Adrenal gland (tissue), 12 donors: ENCODE results near the gene RNF31. TPM values are rescaled to one million over a fixed set of nuclear protein-coding genes. Genes with fewer than 3 reads are reported as not detected.

ENCODE experiments used
- DNase-seq, 7 donors: peaks; one replicate each; pipeline ENCODE4 v3.0.0-alpha.2; 2019 to 2020
- H3K27ac ChIP-seq, 5 donors: fragments of 200-600 bp; sonication (generic) in 4 of 5; 1 replicate in 3 of 5; 2 replicates in 2 of 5; pipeline versions ENCODE4 v1.5.1 to v1.8.0; 2016 to 2020; ENCODE audit warnings: mild to moderate bottlenecking in 1 of 5
- H3K27me3 ChIP-seq: fragments of 200-600 bp; 2 replicates; pipeline ENCODE4 v1.8.0; 2021
- H3K36me3 ChIP-seq, 2 donors: fragments of 200-600 bp; replicated peaks in 1 of 2; 1 replicate in 1 of 2; 2 replicates in 1 of 2; pipeline versions ENCODE4 v1.5.1 to v1.8.0; 2018 to 2022
- H3K4me1 ChIP-seq, 2 donors: fragments of 200-600 bp; replicated peaks in 1 of 2; 1 replicate in 1 of 2; 2 replicates in 1 of 2; pipeline versions ENCODE4 v1.5.1 to v1.8.0; 2018 to 2021
- H3K4me3 ChIP-seq, 4 donors: fragments of 200-600 bp; sonication (generic) in 3 of 4; one replicate each; pipeline ENCODE4 v1.5.1; 2016 to 2018
- H3K9me3 ChIP-seq, 3 donors: fragments of 200-600 bp; sonication (generic) in 1 of 3; replicated peaks in 1 of 3; 1 replicate in 2 of 3; 2 replicates in 1 of 3; pipeline versions ENCODE4 v1.5.1 to v1.8.0; 2016 to 2021
- CTCF ChIP-seq, 6 experiments: fragments of 450-650 bp in 4 of 6; fragments of 200-600 bp in 2 of 6; sonication (generic) in 1 of 6; IDR thresholded peaks; 1 replicate in 5 of 6; 2 replicates in 1 of 6; pipeline versions ENCODE4 v1.5.1 to v1.8.0; 2016 to 2021; ENCODE audit warnings: antibody characterized with exemption in 6 of 6, mild to moderate bottlenecking in 2 of 6, moderate library complexity in 1 of 6
- POLR2A ChIP-seq, 2 donors: fragments of 450-650 bp; IDR thresholded peaks; one replicate each; pipeline ENCODE4 v1.6.1; 2017; ENCODE audit warnings: antibody characterized with exemption in 2 of 2, mild to moderate bottlenecking in 2 of 2, moderate library complexity in 1 of 2
- WGBS, 4 donors: extraction: QIAGEN DNeasy Blood & Tissue Kit in 2 of 4; methylation state at CpG; one replicate each; pipeline versions ENCODE4 v1.1.5 to v1.1.7; 2013 to 2017; 5-methylcytosine and 5-hydroxymethylcytosine counted together
- intact Hi-C, 2 donors: fragments of 100-400 bp; cut with DNase I; formaldehyde crosslinking; loops; one replicate each; pipeline versions ENCODE4 v1.14.1 to v1.15.0; 2022 to 2023
- polyA plus RNA-seq, 3 donors: library from polyadenylated mRNA; stranded (reverse); fragments of 200-250 nt in 2 of 3; fragments of 350-450 nt in 1 of 3; fragmentation: Illumina TruSeq in 1 of 3; extraction: RNeasy Lipid Tissue Mini Kit (QIAGEN cat#74804) in 1 of 3; gene quantifications; one replicate each; pipeline ENCODE4 v1.2.3, GENCODE V29; 2013 to 2014
- total RNA-seq, 9 donors: library from RNA; depleted of rRNA in 4 of 9; stranded (reverse); fragments of >200 nt in 4 of 9; fragments of 120-200 nt in 1 of 9; fragmentation: NEBNext Ultra II Directional in 1 of 9; extraction: Animal tissue kit (Norgen Biotek cat#: 25700) in 1 of 9; gene quantifications; one replicate each; pipeline versions ENCODE4 v1.1.0 to v1.2.4, GENCODE V29; 2013 to 2023
- donor health status: healthy with polysubstance abuse.
- donor health status: Bipolar disorder and iron deficiency.
- donor health status: DM: yes; HTN: yes; CAD: no.
- donor health status: DM: no; HTN: no; CAD: no.
- donor health status: DM: no; HTN: no; CAD: no.
- donor health status: DM: yes; HTN: yes; CAD: no.

The RNF31 gene
- total and polyA plus RNA-seq, 12 donors: 32.8 to 351 (median 65.7) TPM

GRCh38 chr14:24177891-24178290 lies 30.6 kb downstream of the RNF31 start:
- TF ChIP-seq POLR2A (IDR thresholded peaks at IDR 0.05) (no peak), CTCF (IDR thresholded peaks at IDR 0.05) (no peak)
- intact Hi-C loops: no loop called here
- no peaks in the 10 kb centered on the region for H3K27me3 ChIP-seq
- no peaks in the 10 kb centered on the region for H3K9me3 ChIP-seq
- H3K27ac ChIP-seq: no peak overlapping the region
- 88 to 98% (median 93%) methylated on average over 6 to 14 of the region's 14 CpGs for WGBS, 4 donors
- peaks cover 13 to 23% of the 10 kb centered on the region in 2 donors for H3K4me1 ChIP-seq
- peaks cover 0 to 63% of the 10 kb centered on the region in 2 donors for H3K36me3 ChIP-seq
- H3K4me3 ChIP-seq: no peak overlapping the region
- DNase-seq: no peak

GRCh38 chr14:24178399-24179178 lies 31.3 kb downstream of the RNF31 start:
- Histone ChIP-seq H3K27ac (peak overlapping the region in 3 of 5 donors; percentile 89 to 92 (median 91)), H3K4me1 (peaks cover 13 to 23% of the 10 kb centered on the region in 2 donors), H3K27me3 (no peaks in the 10 kb centered on the region), H3K36me3 (peaks cover 0 to 70% of the 10 kb centered on the region in 2 donors), H3K9me3 (no peaks in the 10 kb centered on the region), H3K4me3 (no peak overlapping the region)
- TF ChIP-seq CTCF (IDR thresholded peaks at IDR 0.05): no peak
- no peak for TF ChIP-seq POLR2A (IDR thresholded peaks at IDR 0.05)
- DNase-seq: no peak
- 80 to 97% (median 93%) methylated on average over 8 to 12 of the region's 12 CpGs for WGBS, 4 donors
- intact Hi-C loops: no loop called here

GRCh38 chr14:24179294-24179960 lies 32.1 kb downstream of the RNF31 start:
- TF ChIP-seq CTCF (IDR thresholded peaks at IDR 0.05): no peak
- TF ChIP-seq POLR2A (IDR thresholded peaks at IDR 0.05): no peak
- Histone ChIP-seq H3K9me3 (no peaks in the 10 kb centered on the region), H3K36me3 (peaks cover 0 to 79% of the 10 kb centered on the region in 2 donors), H3K4me3 (no peak overlapping the region), H3K27me3 (no peaks in the 10 kb centered on the region), H3K4me1 (peaks cover 13 to 23% of the 10 kb centered on the region in 2 donors), H3K27ac (peak overlapping the region; percentile 59 to 92 (median 89))
- no peak for DNase-seq
- 81 to 83% (median 83%) methylated on average over 7 to 14 of the region's 14 CpGs for WGBS, 4 donors
- intact Hi-C loops: no loop called here

- H3K9me3 ChIP-seq: no peaks in the 10 kb centered on the region
- peaks cover 0 to 86% of the 10 kb centered on the region in 2 donors for H3K36me3 ChIP-seq
- peaks cover 13 to 23% of the 10 kb centered on the region in 2 donors for H3K4me1 ChIP-seq
- TF ChIP-seq POLR2A (IDR thresholded peaks at IDR 0.05): peak in 1 of 2 donors; percentile 53
- TF ChIP-seq CTCF (IDR thresholded peaks at IDR 0.05): no peak
- H3K4me3 ChIP-seq: no peak overlapping the region
- intact Hi-C loops: no loop called here
- DNase-seq: peak; percentile 57 to 81 (median 74)
- H3K27ac ChIP-seq: peak overlapping the region; percentile 59 to 92 (median 89)
- WGBS, 4 donors: 44 to 54% (median 50%) methylated on average over 12 to 18 of the region's 18 CpGs
- no peaks in the 10 kb centered on the region for H3K27me3 ChIP-seq
Observed at GRCh38 chr14:24179961-24180796, 32.9 kb downstream of the RNF31 start.
